Gastrocnemius medialis (tissue), 4 donors: ENCODE results near the gene SERPINA3.

Experiments
- POLR2A ChIP-seq, 2 donors: fragments of 450-650 bp; IDR thresholded peaks; one replicate each; pipeline ENCODE4 v1.6.1; 2017; ENCODE audit warnings: antibody characterized with exemption in 2 of 2, mild to moderate bottlenecking in 2 of 2, moderate library complexity in 2 of 2
- TF ChIP-seq, protein P1 (sequence below), 5 experiments: fragments of 450-650 bp in 3 of 5; fragments of 200-600 bp in 2 of 5; sonication (generic) in 2 of 5; IDR thresholded peaks in 4 of 5; conservative IDR thresholded peaks in 1 of 5; 1 replicate in 4 of 5; 2 replicates in 1 of 5; pipeline ENCODE4 v1.5.1; 2016 to 2019; ENCODE audit warnings: antibody characterized with exemption in 5 of 5, mild to moderate bottlenecking in 3 of 5, moderate library complexity in 3 of 5

DNA sequence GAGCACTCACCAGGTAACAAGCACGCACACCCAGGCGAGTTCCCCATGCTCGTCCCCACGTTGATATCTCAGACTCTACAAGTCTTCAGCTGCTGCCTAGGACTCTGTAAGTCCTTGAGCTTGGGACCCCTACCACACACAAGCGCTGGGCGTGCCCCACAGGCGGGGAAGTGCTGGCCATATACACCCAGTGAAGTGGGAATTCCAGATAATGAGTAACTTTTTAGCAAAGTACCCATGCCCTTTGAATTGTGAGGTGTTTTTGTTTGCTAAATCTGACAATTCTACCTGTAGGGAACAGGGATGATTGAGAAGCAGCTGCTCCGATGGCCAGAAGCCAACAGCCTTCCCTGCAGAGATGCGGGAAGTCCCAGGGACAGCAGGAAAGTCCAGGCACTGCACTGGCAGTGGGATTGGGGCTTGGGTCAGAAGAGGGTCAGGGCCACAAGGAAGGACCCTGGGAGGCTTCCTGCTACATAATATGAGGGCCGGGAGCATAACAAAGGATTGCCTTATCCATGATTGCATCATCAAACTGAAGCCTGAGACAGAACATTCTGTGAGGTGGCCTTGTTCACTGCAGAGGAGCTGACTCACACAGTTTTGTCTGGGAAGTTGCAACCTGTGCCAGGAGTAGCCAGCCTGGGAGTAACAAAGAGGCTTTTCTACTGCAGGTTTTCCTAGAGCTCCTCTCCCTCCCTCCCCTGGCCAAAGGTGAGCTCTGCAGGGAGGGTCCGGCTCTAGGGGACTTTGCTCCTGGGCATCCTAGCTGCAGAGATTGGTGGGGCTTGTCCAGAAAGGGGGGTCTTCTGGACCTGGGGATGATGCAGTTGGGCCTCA, 13.2 kb upstream of the SERPINA3 start:
- TF ChIP-seq, protein P1, sequence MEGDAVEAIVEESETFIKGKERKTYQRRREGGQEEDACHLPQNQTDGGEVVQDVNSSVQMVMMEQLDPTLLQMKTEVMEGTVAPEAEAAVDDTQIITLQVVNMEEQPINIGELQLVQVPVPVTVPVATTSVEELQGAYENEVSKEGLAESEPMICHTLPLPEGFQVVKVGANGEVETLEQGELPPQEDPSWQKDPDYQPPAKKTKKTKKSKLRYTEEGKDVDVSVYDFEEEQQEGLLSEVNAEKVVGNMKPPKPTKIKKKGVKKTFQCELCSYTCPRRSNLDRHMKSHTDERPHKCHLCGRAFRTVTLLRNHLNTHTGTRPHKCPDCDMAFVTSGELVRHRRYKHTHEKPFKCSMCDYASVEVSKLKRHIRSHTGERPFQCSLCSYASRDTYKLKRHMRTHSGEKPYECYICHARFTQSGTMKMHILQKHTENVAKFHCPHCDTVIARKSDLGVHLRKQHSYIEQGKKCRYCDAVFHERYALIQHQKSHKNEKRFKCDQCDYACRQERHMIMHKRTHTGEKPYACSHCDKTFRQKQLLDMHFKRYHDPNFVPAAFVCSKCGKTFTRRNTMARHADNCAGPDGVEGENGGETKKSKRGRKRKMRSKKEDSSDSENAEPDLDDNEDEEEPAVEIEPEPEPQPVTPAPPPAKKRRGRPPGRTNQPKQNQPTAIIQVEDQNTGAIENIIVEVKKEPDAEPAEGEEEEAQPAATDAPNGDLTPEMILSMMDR (IDR thresholded peaks at IDR 0.05 in 4 of 5, conservative IDR thresholded peaks at IDR 0.05 in 1 of 5), result peak in 1 of 5 experiments; percentile 25
- TF ChIP-seq POLR2A (IDR thresholded peaks at IDR 0.05), result no peak
